Measurements from ENCODE around the gene LUC7L3.
"Not testable (repeated sequence)": the region's sequence is repeated elsewhere in the genome, so short reads cannot be mapped to it uniquely, and the experiment has no call there.

LUC7L3 gene

GRCh38 chr17:50708050-50709000 is 11.1 kb upstream of the LUC7L3 start:
- in situ Hi-C loops (cut with MboI; ENCODE audit: low sequenced_read_pairs) = no loop called here

- in situ Hi-C loops (cut with MboI; ENCODE audit: low sequenced_read_pairs) = not testable (repeated sequence)
Measured at GRCh38 chr17:50709053-50709452, 10.3 kb upstream of the LUC7L3 start.

- in situ Hi-C loops (cut with MboI; ENCODE audit: low sequenced_read_pairs) = no loop called here
Measured at GRCh38 chr17:50710025-50710424, 9.4 kb upstream of the LUC7L3 start.

- in situ Hi-C loops (cut with MboI; ENCODE audit: low sequenced_read_pairs) = no loop called here
Measured at GRCh38 chr17:50710650-50711049, 8.8 kb upstream of the LUC7L3 start.

GRCh38 chr17:50712641-50713040 is 6.8 kb upstream of the LUC7L3 start:
- in situ Hi-C loops (cut with MboI; ENCODE audit: low sequenced_read_pairs) = no loop called here

GRCh38 chr17:50715471-50715870 is 3.9 kb upstream of the LUC7L3 start:
- in situ Hi-C loops (cut with MboI; ENCODE audit: low sequenced_read_pairs) = no loop called here

- in situ Hi-C loops (cut with MboI; ENCODE audit: low sequenced_read_pairs) = no loop called here
Measured at GRCh38 chr17:50719924-50720794, 756 bp downstream of the LUC7L3 start.

GRCh38 chr17:50721194-50722010 is 2.0 kb downstream of the LUC7L3 start:
- in situ Hi-C loops (cut with MboI; ENCODE audit: low sequenced_read_pairs) = no loop called here

- in situ Hi-C loops (cut with MboI; ENCODE audit: low sequenced_read_pairs) = no loop called here
Measured at GRCh38 chr17:50722746-50723145, 3.3 kb downstream of the LUC7L3 start.

GRCh38 chr17:50724622-50725021 is 5.2 kb downstream of the LUC7L3 start:
- in situ Hi-C loops (cut with MboI; ENCODE audit: low sequenced_read_pairs) = not testable (repeated sequence)

- in situ Hi-C loops (cut with MboI; ENCODE audit: low sequenced_read_pairs) = no loop called here
Measured at GRCh38 chr17:50725769-50726655, 6.6 kb downstream of the LUC7L3 start.

- in situ Hi-C loops (cut with MboI; ENCODE audit: low sequenced_read_pairs) = no loop called here
Measured at GRCh38 chr17:50728112-50728429, 8.7 kb downstream of the LUC7L3 start.

GRCh38 chr17:50728881-50729765 is 9.7 kb downstream of the LUC7L3 start:
- in situ Hi-C loops (cut with MboI; ENCODE audit: low sequenced_read_pairs) = no loop called here

- in situ Hi-C loops (cut with MboI; ENCODE audit: low sequenced_read_pairs) = no loop called here
Measured at GRCh38 chr17:50731575-50732460, 12.4 kb downstream of the LUC7L3 start.

- in situ Hi-C loops (cut with MboI; ENCODE audit: low sequenced_read_pairs) = no loop called here
Measured at GRCh38 chr17:50735287-50735686, 15.9 kb downstream of the LUC7L3 start.

GRCh38 chr17:50737118-50737698 is 17.8 kb downstream of the LUC7L3 start:
- in situ Hi-C loops (cut with MboI; ENCODE audit: low sequenced_read_pairs) = no loop called here

- in situ Hi-C loops (cut with MboI; ENCODE audit: low sequenced_read_pairs) = no loop called here
Measured at GRCh38 chr17:50739098-50739497, 19.7 kb downstream of the LUC7L3 start.

- in situ Hi-C loops (cut with MboI; ENCODE audit: low sequenced_read_pairs) = no loop called here
Measured at GRCh38 chr17:50745631-50746030, 26.2 kb downstream of the LUC7L3 start.

All from hTERT RPE-1 (cell line).